ENCODE results near the gene PPP1R1C.

Gene PPP1R1C

GRCh38 chr2:182064019-182064778 lies 78.5 kb downstream of the PPP1R1C start:
- DNase-seq (ENCODE audit: low read depth) = no peak

GRCh38 chr2:182066400-182067087 lies 80.9 kb downstream of the PPP1R1C start:
- no peak for DNase-seq (ENCODE audit: low read depth)

GRCh38 chr2:182067393-182067792 lies 81.7 kb downstream of the PPP1R1C start:
- DNase-seq (ENCODE audit: low read depth) = no peak

- DNase-seq (ENCODE audit: low read depth) = no peak
Observed at GRCh38 chr2:182068811-182069210, 83.2 kb downstream of the PPP1R1C start.

- no peak for DNase-seq (ENCODE audit: low read depth)
Observed at GRCh38 chr2:182069416-182069815, 83.8 kb downstream of the PPP1R1C start.

- no peak for DNase-seq (ENCODE audit: low read depth)
Observed at GRCh38 chr2:182069908-182070307, 84.3 kb downstream of the PPP1R1C start.

GRCh38 chr2:182070736-182071135 lies 85.1 kb downstream of the PPP1R1C start:
- no peak for DNase-seq (ENCODE audit: low read depth)

GRCh38 chr2:182072861-182073260 lies 87.2 kb downstream of the PPP1R1C start:
- DNase-seq (ENCODE audit: low read depth) = no peak

- no peak for DNase-seq (ENCODE audit: low read depth)
Observed at GRCh38 chr2:182073613-182074012, 88.0 kb downstream of the PPP1R1C start.

- no peak for DNase-seq (ENCODE audit: low read depth)
Observed at GRCh38 chr2:182077023-182077422, 91.4 kb downstream of the PPP1R1C start.

GRCh38 chr2:182077448-182078142 lies 91.9 kb downstream of the PPP1R1C start:
- DNase-seq (ENCODE audit: low read depth) = no peak

GRCh38 chr2:182078988-182079602 lies 93.4 kb downstream of the PPP1R1C start:
- no peak for DNase-seq (ENCODE audit: low read depth)

GRCh38 chr2:182080493-182080892 lies 94.8 kb downstream of the PPP1R1C start:
- DNase-seq (ENCODE audit: low read depth) = no peak

GRCh38 chr2:182081602-182082260 lies 96.1 kb downstream of the PPP1R1C start:
- DNase-seq (ENCODE audit: low read depth) = no peak

GRCh38 chr2:182088681-182089320 lies 103.1 kb downstream of the PPP1R1C start:
- DNase-seq (ENCODE audit: low read depth) = no peak

- DNase-seq (ENCODE audit: low read depth) = no peak
Observed at GRCh38 chr2:182090486-182090885, 104.8 kb downstream of the PPP1R1C start.

GRCh38 chr2:182097571-182098164 lies 112.0 kb downstream of the PPP1R1C start:
- DNase-seq (ENCODE audit: low read depth) = no peak

- DNase-seq (ENCODE audit: low read depth) = no peak
Observed at GRCh38 chr2:182098648-182099047, 113.0 kb downstream of the PPP1R1C start.

GRCh38 chr2:182101263-182101662 lies 115.6 kb downstream of the PPP1R1C start:
- no peak for DNase-seq (ENCODE audit: low read depth)

GRCh38 chr2:182103526-182103925 lies 117.9 kb downstream of the PPP1R1C start:
- DNase-seq (ENCODE audit: low read depth) = no peak

GRCh38 chr2:182110347-182110746 lies 124.7 kb downstream of the PPP1R1C start:
- DNase-seq (ENCODE audit: low read depth) = no peak

All from activated T-cell treated with anti-CD3 and anti-CD28 coated beads for 1 hour (primary cell).